Liver (tissue), 3 donors: ENCODE measurements around the gene UBE2U.

Experiments used
- CTCF ChIP-seq: fragments of 150-350 bp; IDR thresholded peaks from 2 replicates; pipeline ENCODE4 v1.5.1; 2017; ENCODE audit warnings: improper control_type of control experiment, low read depth, low read length; ENCODE audit not compliant: missing input control
- EGR1 ChIP-seq, 2 donors: IDR thresholded peaks; 2 replicates each; pipeline ENCODE4 v1.6.1; 2016 to 2018; ENCODE audit warnings: antibody characterized with exemption in 2 of 2, low read depth in 2 of 2
- MAX ChIP-seq: IDR thresholded peaks from 2 replicates; pipeline ENCODE4 v1.6.1; 2016; ENCODE audit warnings: antibody characterized with exemption
- RAD21 ChIP-seq, 2 donors: IDR thresholded peaks; 2 replicates each; pipeline ENCODE4 v1.6.1; 2016; ENCODE audit warnings: antibody characterized with exemption in 2 of 2, mild to moderate bottlenecking in 2 of 2
- REST ChIP-seq: IDR thresholded peaks from 2 replicates; pipeline ENCODE4 v1.6.1; 2016; ENCODE audit warnings: antibody characterized with exemption, mild to moderate bottlenecking
- RXRA ChIP-seq, 2 donors: IDR thresholded peaks; 2 replicates each; pipeline ENCODE4 v1.6.1; 2017 to 2018; ENCODE audit warnings: antibody characterized with exemption in 2 of 2, mild to moderate bottlenecking in 1 of 2
- SP1 ChIP-seq: IDR thresholded peaks from 2 replicates; pipeline ENCODE4 v1.6.1; 2018; ENCODE audit warnings: antibody characterized with exemption, mild to moderate bottlenecking
- YY1 ChIP-seq: IDR thresholded peaks from 2 replicates; pipeline ENCODE4 v1.6.1; 2016; ENCODE audit warnings: antibody characterized with exemption, mild to moderate bottlenecking
- TF ChIP-seq, protein P1 (sequence below): IDR thresholded peaks from 2 replicates; pipeline ENCODE4 v1.6.1; 2016; ENCODE audit warnings: antibody characterized with exemption
- donor health status: healthy.
- donor health status: healthy.

- peak; percentile 71 for TF ChIP-seq CTCF
- TF ChIP-seq YY1: no peak
- TF ChIP-seq, protein P1, sequence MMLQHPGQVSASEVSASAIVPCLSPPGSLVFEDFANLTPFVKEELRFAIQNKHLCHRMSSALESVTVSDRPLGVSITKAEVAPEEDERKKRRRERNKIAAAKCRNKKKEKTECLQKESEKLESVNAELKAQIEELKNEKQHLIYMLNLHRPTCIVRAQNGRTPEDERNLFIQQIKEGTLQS: no peak
- TF ChIP-seq MAX: no peak
- TF ChIP-seq EGR1 (IDR thresholded peaks at IDR 0.05; ENCODE audit: low read depth in 2 of 2): no peak
- TF ChIP-seq REST: no peak
- TF ChIP-seq RXRA (IDR thresholded peaks at IDR 0.05): no peak
- peak; percentile 86 to 90 for TF ChIP-seq RAD21 (IDR thresholded peaks at IDR 0.05)
- no peak for TF ChIP-seq SP1
Measured at GRCh38 chr1:64268653-64269557, 65.5 kb downstream of the UBE2U start.
